ENCODE data around the gene RFX5. TPM values are rescaled to one million over a fixed set of nuclear protein-coding genes. Genes with fewer than 3 reads are reported as not detected.

The RFX5 gene
- total and polyA plus RNA-seq, 9 of the 15 experiments (the other 6 are each of a cell fraction or from before 2014, with no cell fraction given) = 3.8 to 48.2 (median 32.2) TPM

GRCh38 chr1:151370211-151370911 lies 23.3 kb upstream of the RFX5 start (continued):
- no peak for TF ChIP-seq PHF8 (IDR thresholded peaks at IDR 0.05; ENCODE audit: borderline replicate concordance, low read length)
- peak; percentile 90 for TF ChIP-seq SPI1 (IDR thresholded peaks at IDR 0.05; ENCODE audit: borderline replicate concordance, low read depth, low read length)
- TF ChIP-seq, protein P1, sequence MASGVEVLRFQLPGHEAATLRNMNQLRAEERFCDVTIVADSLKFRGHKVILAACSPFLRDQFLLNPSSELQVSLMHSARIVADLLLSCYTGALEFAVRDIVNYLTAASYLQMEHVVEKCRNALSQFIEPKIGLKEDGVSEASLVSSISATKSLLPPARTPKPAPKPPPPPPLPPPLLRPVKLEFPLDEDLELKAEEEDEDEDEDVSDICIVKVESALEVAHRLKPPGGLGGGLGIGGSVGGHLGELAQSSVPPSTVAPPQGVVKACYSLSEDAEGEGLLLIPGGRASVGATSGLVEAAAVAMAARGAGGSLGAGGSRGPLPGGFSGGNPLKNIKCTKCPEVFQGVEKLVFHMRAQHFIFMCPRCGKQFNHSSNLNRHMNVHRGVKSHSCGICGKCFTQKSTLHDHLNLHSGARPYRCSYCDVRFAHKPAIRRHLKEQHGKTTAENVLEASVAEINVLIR (CRISPR knock-in tag; IDR thresholded peaks at IDR 0.05) = no peak
- TF ChIP-seq, protein P2, sequence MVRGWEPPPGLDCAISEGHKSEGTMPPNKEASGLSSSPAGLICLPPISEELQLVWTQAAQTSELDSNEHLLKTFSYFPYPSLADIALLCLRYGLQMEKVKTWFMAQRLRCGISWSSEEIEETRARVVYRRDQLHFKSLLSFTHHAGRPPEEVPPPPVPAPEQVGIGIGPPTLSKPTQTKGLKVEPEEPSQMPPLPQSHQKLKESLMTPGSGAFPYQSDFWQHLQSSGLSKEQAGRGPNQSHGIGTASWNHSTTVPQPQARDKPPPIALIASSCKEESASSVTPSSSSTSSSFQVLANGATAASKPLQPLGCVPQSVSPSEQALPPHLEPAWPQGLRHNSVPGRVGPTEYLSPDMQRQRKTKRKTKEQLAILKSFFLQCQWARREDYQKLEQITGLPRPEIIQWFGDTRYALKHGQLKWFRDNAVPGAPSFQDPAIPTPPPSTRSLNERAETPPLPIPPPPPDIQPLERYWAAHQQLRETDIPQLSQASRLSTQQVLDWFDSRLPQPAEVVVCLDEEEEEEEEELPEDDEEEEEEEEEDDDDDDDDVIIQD (CRISPR knock-in tag; IDR thresholded peaks at IDR 0.05) = no peak
- TF ChIP-seq, protein P3, sequence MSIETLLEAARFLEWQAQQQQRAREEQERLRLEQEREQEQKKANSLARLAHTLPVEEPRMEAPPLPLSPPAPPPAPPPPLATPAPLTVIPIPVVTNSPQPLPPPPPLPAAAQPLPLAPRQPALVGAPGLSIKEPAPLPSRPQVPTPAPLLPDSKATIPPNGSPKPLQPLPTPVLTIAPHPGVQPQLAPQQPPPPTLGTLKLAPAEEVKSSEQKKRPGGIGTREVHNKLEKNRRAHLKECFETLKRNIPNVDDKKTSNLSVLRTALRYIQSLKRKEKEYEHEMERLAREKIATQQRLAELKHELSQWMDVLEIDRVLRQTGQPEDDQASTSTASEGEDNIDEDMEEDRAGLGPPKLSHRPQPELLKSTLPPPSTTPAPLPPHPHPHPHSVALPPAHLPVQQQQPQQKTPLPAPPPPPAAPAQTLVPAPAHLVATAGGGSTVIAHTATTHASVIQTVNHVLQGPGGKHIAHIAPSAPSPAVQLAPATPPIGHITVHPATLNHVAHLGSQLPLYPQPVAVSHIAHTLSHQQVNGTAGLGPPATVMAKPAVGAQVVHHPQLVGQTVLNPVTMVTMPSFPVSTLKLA (conservative IDR thresholded peaks at IDR 0.05) = 0 out of 4 replicates have a peak, but pooled peaks of 1 of the 2 experiments have one; percentile 15
- TF ChIP-seq, protein P4, sequence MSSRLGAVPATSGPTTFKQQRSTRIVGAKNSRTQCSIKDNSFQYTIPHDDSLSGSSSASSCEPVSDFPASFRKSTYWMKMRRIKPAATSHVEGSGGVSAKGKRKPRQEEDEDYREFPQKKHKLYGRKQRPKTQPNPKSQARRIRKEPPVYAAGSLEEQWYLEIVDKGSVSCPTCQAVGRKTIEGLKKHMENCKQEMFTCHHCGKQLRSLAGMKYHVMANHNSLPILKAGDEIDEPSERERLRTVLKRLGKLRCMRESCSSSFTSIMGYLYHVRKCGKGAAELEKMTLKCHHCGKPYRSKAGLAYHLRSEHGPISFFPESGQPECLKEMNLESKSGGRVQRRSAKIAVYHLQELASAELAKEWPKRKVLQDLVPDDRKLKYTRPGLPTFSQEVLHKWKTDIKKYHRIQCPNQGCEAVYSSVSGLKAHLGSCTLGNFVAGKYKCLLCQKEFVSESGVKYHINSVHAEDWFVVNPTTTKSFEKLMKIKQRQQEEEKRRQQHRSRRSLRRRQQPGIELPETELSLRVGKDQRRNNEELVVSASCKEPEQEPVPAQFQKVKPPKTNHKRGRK (tag; IDR thresholded peaks at IDR 0.05) = no peak
- TF ChIP-seq MAZ (CRISPR knock-in tag; conservative IDR thresholded peaks at IDR 0.05 in 1 of 2, IDR thresholded peaks at IDR 0.05 in 1 of 2) = no peak
- peak; percentile 69 for TF ChIP-seq NEUROD1 (IDR thresholded peaks at IDR 0.05; ENCODE audit: borderline replicate concordance, low read depth, low read length, partially characterized antibody)
- no peak for TF ChIP-seq GABPB2 (CRISPR knock-in tag; conservative IDR thresholded peaks at IDR 0.05)
- no peak for TF ChIP-seq CHD2 (IDR thresholded peaks at IDR 0.05; ENCODE audit: low read depth, low read length)
- TF ChIP-seq SAP30 (IDR thresholded peaks at IDR 0.05; ENCODE audit: borderline replicate concordance, insufficient read depth, low read depth, low read length, poor library complexity, severe bottlenecking) = no peak
- TF ChIP-seq, protein P5, sequence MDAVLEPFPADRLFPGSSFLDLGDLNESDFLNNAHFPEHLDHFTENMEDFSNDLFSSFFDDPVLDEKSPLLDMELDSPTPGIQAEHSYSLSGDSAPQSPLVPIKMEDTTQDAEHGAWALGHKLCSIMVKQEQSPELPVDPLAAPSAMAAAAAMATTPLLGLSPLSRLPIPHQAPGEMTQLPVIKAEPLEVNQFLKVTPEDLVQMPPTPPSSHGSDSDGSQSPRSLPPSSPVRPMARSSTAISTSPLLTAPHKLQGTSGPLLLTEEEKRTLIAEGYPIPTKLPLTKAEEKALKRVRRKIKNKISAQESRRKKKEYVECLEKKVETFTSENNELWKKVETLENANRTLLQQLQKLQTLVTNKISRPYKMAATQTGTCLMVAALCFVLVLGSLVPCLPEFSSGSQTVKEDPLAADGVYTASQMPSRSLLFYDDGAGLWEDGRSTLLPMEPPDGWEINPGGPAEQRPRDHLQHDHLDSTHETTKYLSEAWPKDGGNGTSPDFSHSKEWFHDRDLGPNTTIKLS (IDR thresholded peaks at IDR 0.05; ENCODE audit: borderline replicate concordance, low read depth) = no peak
- TF ChIP-seq KLF16 (IDR thresholded peaks at IDR 0.05) = 0 out of 2 replicates have a peak, but pooled peaks have one; percentile 19
- TF ChIP-seq RCOR1 (IDR thresholded peaks at IDR 0.05; ENCODE audit: borderline replicate concordance in 1 of 2, low read depth in 2 of 2, low read length in 2 of 2) = peak in 1 of 2 experiments; percentile 14; a peak in 1 of 4 replicates
- TF ChIP-seq ZC3H11A (IDR thresholded peaks at IDR 0.05; ENCODE audit: low read depth, low read length) = no peak
- TF ChIP-seq RNF2 (IDR thresholded peaks at IDR 0.05) = no peak
- no peak for TF ChIP-seq LCOR (CRISPR knock-in tag; IDR thresholded peaks at IDR 0.05)

All from K562 (cell line).